Astrocyte of the cerebellum (primary cell): ENCODE data around the gene PPP1R15A.
"Not testable (repeated sequence)": the region's sequence is repeated elsewhere in the genome, so short reads cannot be mapped to it uniquely, and the experiment has no call there.

Experiments used
- DNase-seq: peaks from one replicate; pipeline ENCODE4 v3.0.0-alpha.2; 2011; ENCODE audit warnings: low read depth
- H3K4me3 ChIP-seq: 2 replicates; pipeline ENCODE4 v1.5.1; 2011; ENCODE audit warnings: mild to moderate bottlenecking, low read depth, low read length, moderate library complexity
- in situ Hi-C: cut with HindIII; loops from 2 replicates; pipeline ENCODE4 v1.10.0; 2017; ENCODE audit warnings: low sequenced_read_pairs
- TF ChIP-seq, protein P1 (sequence below): IDR thresholded peaks from 2 replicates; pipeline ENCODE4 v1.5.1; 2012; ENCODE audit warnings: low read length, low read depth, moderate library complexity, mild to moderate bottlenecking; ENCODE audit errors: missing control alignments

Gene PPP1R15A

DNA sequence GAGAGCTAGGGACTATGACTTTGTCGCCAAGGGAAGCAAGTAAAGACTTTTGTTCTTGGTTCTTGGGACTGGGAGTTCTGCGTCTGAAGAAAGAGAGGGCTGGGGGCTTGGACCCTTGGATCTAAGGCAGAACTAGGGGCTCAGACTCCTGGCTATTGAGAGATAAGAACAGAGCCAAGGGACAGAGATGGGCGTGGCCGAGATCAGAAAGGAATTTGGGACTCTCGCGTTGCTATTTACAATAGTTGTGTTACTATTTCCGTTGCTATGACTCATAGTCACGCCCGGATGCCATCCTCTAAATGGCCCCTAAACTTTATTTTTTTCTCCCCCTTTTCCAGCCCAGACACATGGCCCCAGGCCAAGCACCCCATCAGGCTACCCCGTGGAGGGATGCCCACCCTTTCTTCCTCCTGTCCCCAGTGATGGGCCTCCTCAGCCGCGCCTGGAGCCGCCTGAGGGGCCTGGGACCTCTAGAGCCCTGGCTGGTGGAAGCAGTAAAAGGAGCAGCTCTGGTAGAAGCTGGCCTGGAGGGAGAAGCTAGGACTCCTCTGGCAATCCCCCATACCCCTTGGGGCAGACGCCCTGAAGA, 759 bp downstream of the PPP1R15A start:
- in situ Hi-C loops, result no loop called here
- TF ChIP-seq, protein P1, sequence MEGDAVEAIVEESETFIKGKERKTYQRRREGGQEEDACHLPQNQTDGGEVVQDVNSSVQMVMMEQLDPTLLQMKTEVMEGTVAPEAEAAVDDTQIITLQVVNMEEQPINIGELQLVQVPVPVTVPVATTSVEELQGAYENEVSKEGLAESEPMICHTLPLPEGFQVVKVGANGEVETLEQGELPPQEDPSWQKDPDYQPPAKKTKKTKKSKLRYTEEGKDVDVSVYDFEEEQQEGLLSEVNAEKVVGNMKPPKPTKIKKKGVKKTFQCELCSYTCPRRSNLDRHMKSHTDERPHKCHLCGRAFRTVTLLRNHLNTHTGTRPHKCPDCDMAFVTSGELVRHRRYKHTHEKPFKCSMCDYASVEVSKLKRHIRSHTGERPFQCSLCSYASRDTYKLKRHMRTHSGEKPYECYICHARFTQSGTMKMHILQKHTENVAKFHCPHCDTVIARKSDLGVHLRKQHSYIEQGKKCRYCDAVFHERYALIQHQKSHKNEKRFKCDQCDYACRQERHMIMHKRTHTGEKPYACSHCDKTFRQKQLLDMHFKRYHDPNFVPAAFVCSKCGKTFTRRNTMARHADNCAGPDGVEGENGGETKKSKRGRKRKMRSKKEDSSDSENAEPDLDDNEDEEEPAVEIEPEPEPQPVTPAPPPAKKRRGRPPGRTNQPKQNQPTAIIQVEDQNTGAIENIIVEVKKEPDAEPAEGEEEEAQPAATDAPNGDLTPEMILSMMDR, result no peak
- DNase-seq, result peak; percentile 90
- H3K4me3 ChIP-seq, result peak overlapping the region; percentile 93

DNA sequence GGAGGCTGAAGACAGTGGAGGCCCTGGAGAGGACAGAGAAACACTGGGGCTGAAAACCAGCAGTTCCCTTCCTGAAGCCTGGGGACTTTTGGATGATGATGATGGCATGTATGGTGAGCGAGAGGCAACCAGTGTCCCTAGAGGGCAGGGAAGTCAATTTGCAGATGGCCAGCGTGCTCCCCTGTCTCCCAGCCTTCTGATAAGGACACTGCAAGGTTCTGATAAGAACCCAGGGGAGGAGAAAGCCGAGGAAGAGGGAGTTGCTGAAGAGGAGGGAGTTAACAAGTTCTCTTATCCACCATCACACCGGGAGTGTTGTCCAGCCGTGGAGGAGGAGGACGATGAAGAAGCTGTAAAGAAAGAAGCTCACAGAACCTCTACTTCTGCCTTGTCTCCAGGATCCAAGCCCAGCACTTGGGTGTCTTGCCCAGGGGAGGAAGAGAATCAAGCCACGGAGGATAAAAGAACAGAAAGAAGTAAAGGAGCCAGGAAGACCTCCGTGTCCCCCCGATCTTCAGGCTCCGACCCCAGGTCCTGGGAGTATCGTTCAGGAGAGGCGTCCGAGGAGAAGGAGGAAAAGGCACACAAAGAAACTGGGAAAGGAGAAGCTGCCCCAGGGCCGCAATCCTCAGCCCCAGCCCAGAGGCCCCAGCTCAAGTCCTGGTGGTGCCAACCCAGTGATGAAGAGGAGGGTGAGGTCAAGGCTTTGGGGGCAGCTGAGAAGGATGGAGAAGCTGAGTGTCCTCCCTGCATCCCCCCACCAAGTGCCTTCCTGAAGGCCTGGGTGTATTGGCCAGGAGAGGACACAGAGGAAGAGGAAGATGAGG, 1.5 kb downstream of the PPP1R15A start:
- TF ChIP-seq, protein P1, result no peak

DNA sequence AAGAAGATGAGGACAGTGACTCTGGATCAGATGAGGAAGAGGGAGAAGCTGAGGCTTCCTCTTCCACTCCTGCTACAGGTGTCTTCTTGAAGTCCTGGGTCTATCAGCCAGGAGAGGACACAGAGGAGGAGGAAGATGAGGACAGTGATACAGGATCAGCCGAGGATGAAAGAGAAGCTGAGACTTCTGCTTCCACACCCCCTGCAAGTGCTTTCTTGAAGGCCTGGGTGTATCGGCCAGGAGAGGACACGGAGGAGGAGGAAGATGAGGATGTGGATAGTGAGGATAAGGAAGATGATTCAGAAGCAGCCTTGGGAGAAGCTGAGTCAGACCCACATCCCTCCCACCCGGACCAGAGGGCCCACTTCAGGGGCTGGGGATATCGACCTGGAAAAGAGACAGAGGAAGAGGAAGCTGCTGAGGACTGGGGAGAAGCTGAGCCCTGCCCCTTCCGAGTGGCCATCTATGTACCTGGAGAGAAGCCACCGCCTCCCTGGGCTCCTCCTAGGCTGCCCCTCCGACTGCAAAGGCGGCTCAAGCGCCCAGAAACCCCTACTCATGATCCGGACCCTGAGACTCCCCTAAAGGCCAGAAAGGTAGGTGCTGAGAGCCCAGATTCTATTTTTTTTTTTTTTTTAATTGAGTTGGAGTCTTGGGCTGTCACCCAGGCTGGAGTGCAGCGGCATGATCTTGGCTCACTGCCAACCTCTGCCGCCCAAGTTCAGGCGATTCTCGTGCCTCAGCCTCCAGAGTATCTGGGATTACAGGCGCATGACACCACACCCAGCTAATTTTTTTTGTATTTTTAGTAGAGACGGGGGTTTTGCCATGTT, 2.3 kb downstream of the PPP1R15A start:
- DNase-seq, result no peak
- TF ChIP-seq, protein P1, result no peak
- H3K4me3 ChIP-seq, result peak overlapping the region; percentile 93
- in situ Hi-C loops, result no loop called here

More for the DNA sequence above, 1.5 kb downstream of the PPP1R15A start:
- no peak for DNase-seq
- in situ Hi-C loops, result no loop called here
- H3K4me3 ChIP-seq, result peak overlapping the region; percentile 93

DNA sequence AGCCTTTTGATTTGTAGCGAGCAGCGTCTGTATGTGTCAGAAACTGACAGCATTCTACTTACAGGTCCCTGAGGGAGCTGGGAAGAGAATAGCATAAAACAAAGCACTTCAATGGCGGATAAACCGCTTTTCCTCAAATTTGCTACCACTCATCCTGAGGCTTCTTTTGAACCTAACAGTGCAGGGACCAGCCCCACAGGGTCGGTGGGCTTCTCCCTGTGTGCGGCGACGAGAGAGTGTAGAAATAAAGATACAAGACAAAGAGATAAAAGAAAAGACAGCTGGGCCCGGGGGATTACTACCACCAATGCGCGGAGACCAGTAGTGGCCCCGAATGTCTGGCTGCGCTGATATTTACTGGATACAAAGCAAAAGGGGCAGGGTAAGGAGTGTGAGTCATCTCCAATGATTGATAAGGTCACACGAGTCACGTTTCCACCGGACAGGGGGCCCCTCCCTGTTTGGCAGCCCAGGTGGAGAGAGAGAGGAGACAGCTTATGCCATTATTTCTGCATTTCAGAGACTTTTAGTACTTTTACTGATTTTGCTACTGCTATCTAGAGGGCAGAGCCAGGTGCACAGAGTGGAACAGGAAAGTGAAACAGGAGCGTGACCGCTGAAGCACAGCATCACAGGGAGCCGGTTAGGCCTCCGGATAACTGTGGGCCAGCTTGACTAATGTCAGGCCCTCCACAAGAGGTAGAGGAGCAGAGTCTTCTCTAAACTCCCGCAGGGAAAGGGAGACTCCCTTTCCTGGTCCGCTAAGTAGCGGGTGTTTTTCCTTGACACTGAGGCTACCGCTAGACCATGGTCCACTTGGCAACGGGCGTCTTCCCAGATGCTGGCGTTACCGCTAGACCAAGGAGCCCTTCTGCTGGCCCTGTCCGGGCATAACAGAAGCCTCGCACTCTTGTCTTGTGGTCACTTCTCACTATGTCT, 4.1 kb downstream of the PPP1R15A start:
- peak overlapping the region; percentile 93 for H3K4me3 ChIP-seq
- DNase-seq, in situ Hi-C loops: not testable (repeated sequence)

DNA sequence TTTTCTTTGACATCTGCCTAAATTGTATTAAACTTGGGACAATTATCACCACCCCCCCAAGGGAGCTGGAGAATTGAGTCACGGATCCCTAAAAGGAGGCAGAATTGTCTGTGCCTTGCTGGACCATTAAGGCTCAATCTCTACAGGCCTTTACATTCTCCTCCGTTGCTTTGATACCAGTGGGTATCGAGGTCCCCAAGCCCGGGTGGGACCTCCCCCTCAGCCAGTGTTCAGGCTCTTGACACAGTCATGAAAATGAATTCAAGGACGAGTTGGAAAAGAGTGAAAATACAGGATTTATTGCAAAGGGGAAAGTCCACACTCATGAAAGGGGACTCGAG, 5.6 kb downstream of the PPP1R15A start:
- TF ChIP-seq, protein P1, result no peak
- DNase-seq, result no peak
- in situ Hi-C loops, result no loop called here
- H3K4me3 ChIP-seq, result no peak overlapping the region

DNA sequence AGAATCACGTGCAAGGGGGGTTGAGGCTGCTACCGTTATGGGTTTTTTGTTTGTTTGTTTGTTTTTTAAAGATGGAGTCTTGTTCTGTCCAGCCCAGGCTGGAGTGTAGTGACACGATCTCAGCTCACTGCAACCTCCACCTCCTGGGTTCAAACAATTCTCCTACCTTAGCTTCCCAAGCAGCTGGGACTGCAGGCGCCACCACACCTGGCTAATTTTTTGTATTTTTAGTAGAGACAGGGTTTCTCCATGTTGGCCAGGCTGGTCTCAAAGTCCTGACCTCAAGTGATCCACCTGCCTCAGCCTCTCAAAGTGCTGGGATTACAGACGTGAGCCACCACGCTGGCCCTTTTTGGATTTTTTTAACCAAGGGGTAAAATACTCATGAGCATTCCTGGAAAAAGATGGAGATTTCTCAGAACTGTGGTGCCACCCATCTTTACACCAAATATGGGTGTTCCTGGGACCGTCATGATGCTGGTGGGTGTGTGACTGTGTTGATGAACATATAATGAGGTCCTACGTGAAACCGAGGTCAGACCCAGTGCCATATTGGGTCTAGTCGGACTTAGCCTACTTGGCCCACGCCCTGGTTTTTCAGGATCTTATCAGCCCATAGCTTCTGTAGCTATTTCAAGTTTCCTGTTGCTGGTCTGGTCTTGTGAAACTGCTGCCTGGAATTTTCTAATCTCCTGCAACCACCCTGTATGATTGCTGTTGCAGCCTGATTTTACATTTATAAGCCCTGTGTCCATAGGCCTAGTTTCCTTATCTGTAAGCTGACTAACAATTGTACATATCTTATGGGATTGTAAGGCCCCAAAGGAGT, 6.2 kb downstream of the PPP1R15A start:
- no peak overlapping the region for H3K4me3 ChIP-seq
- TF ChIP-seq, protein P1, result no peak
- DNase-seq, result no peak
- in situ Hi-C loops, result no loop called here
